Adrenal gland (tissue), 12 donors: ENCODE measurements around the gene HEBP1. TPM values are rescaled to one million over a fixed set of nuclear protein-coding genes. Genes with fewer than 3 reads are reported as not detected.

Source experiments
- DNase-seq, 7 donors: peaks; one replicate each; pipeline ENCODE4 v3.0.0-alpha.2; 2019 to 2020
- H3K27ac ChIP-seq, 5 donors: fragments of 200-600 bp; sonication (generic) in 4 of 5; 1 replicate in 3 of 5; 2 replicates in 2 of 5; pipeline versions ENCODE4 v1.5.1 to v1.8.0; 2016 to 2020; ENCODE audit warnings: mild to moderate bottlenecking in 1 of 5
- H3K27me3 ChIP-seq: fragments of 200-600 bp; 2 replicates; pipeline ENCODE4 v1.8.0; 2021
- H3K36me3 ChIP-seq, 2 donors: fragments of 200-600 bp; replicated peaks in 1 of 2; 1 replicate in 1 of 2; 2 replicates in 1 of 2; pipeline versions ENCODE4 v1.5.1 to v1.8.0; 2018 to 2022
- H3K4me1 ChIP-seq, 2 donors: fragments of 200-600 bp; replicated peaks in 1 of 2; 1 replicate in 1 of 2; 2 replicates in 1 of 2; pipeline versions ENCODE4 v1.5.1 to v1.8.0; 2018 to 2021
- H3K4me3 ChIP-seq, 4 donors: fragments of 200-600 bp; sonication (generic) in 3 of 4; one replicate each; pipeline ENCODE4 v1.5.1; 2016 to 2018
- H3K9me3 ChIP-seq, 3 donors: fragments of 200-600 bp; sonication (generic) in 1 of 3; replicated peaks in 1 of 3; 1 replicate in 2 of 3; 2 replicates in 1 of 3; pipeline versions ENCODE4 v1.5.1 to v1.8.0; 2016 to 2021
- CTCF ChIP-seq, 6 experiments: fragments of 450-650 bp in 4 of 6; fragments of 200-600 bp in 2 of 6; sonication (generic) in 1 of 6; IDR thresholded peaks; 1 replicate in 5 of 6; 2 replicates in 1 of 6; pipeline versions ENCODE4 v1.5.1 to v1.8.0; 2016 to 2021; ENCODE audit warnings: antibody characterized with exemption in 6 of 6, mild to moderate bottlenecking in 2 of 6, moderate library complexity in 1 of 6
- POLR2A ChIP-seq, 2 donors: fragments of 450-650 bp; IDR thresholded peaks; one replicate each; pipeline ENCODE4 v1.6.1; 2017; ENCODE audit warnings: antibody characterized with exemption in 2 of 2, mild to moderate bottlenecking in 2 of 2, moderate library complexity in 1 of 2
- WGBS, 4 donors: extraction: QIAGEN DNeasy Blood & Tissue Kit in 2 of 4; methylation state at CpG; one replicate each; pipeline versions ENCODE4 v1.1.5 to v1.1.7; 2013 to 2017; 5-methylcytosine and 5-hydroxymethylcytosine counted together
- intact Hi-C, 2 donors: fragments of 100-400 bp; cut with DNase I; formaldehyde crosslinking; loops; one replicate each; pipeline versions ENCODE4 v1.14.1 to v1.15.0; 2022 to 2023
- polyA plus RNA-seq, 3 donors: library from polyadenylated mRNA; stranded (reverse); fragments of 200-250 nt in 2 of 3; fragments of 350-450 nt in 1 of 3; fragmentation: Illumina TruSeq in 1 of 3; extraction: RNeasy Lipid Tissue Mini Kit (QIAGEN cat#74804) in 1 of 3; gene quantifications; one replicate each; pipeline ENCODE4 v1.2.3, GENCODE V29; 2013 to 2014
- total RNA-seq, 9 donors: library from RNA; depleted of rRNA in 4 of 9; stranded (reverse); fragments of >200 nt in 4 of 9; fragments of 120-200 nt in 1 of 9; fragmentation: NEBNext Ultra II Directional in 1 of 9; extraction: Animal tissue kit (Norgen Biotek cat#: 25700) in 1 of 9; gene quantifications; one replicate each; pipeline versions ENCODE4 v1.1.0 to v1.2.4, GENCODE V29; 2013 to 2023
- donor health status: healthy with polysubstance abuse.
- donor health status: Bipolar disorder and iron deficiency.
- donor health status: DM: yes; HTN: yes; CAD: no.
- donor health status: DM: no; HTN: no; CAD: no.
- donor health status: DM: no; HTN: no; CAD: no.
- donor health status: DM: yes; HTN: yes; CAD: no.

HEBP1 gene
- total and polyA plus RNA-seq, 12 donors: 34.3 to 165 (median 87.5) TPM

GRCh38 chr12:12958886-12959285, 41.2 kb downstream of the HEBP1 start:
- DNase-seq: no peak
- intact Hi-C loops: no loop called here
- no peaks in the 10 kb centered on the region for H3K27me3 ChIP-seq
- H3K4me3 ChIP-seq: no peak overlapping the region
- no peaks in the 10 kb centered on the region for H3K4me1 ChIP-seq
- WGBS, 4 donors: 76 to 79% (median 78%) methylated on average over 7 of the region's 7 CpGs
- no peaks in the 10 kb centered on the region for H3K36me3 ChIP-seq
- no peak overlapping the region for H3K27ac ChIP-seq
- H3K9me3 ChIP-seq: no peaks in the 10 kb centered on the region
- TF ChIP-seq POLR2A (IDR thresholded peaks at IDR 0.05) (no peak), CTCF (IDR thresholded peaks at IDR 0.05) (no peak)

GRCh38 chr12:12954878-12955625, 45.0 kb downstream of the HEBP1 start:
- TF ChIP-seq CTCF (IDR thresholded peaks at IDR 0.05) (no peak), POLR2A (IDR thresholded peaks at IDR 0.05) (no peak)
- no peaks in the 10 kb centered on the region for H3K9me3 ChIP-seq
- no peaks in the 10 kb centered on the region for H3K4me1 ChIP-seq
- no peak overlapping the region for H3K4me3 ChIP-seq
- no peaks in the 10 kb centered on the region for H3K27me3 ChIP-seq
- WGBS, 4 donors: 89 to 97% (median 92%) methylated on average over 5 to 6 of the region's 6 CpGs
- no peak overlapping the region for H3K27ac ChIP-seq
- DNase-seq: no peak
- H3K36me3 ChIP-seq: no peaks in the 10 kb centered on the region
- intact Hi-C loops: no loop called here

- H3K9me3 ChIP-seq: no peaks in the 10 kb centered on the region
- WGBS, 4 donors: 73 to 87% (median 83%) methylated on average over 4 of the region's 4 CpGs
- no peak for TF ChIP-seq CTCF (IDR thresholded peaks at IDR 0.05)
- TF ChIP-seq POLR2A (IDR thresholded peaks at IDR 0.05): no peak
- H3K27me3 ChIP-seq: no peaks in the 10 kb centered on the region
- H3K4me1 ChIP-seq: no peaks in the 10 kb centered on the region
- intact Hi-C loops: no loop called here
- DNase-seq: no peak
- H3K27ac ChIP-seq: no peak overlapping the region
- no peaks in the 10 kb centered on the region for H3K36me3 ChIP-seq
- no peak overlapping the region for H3K4me3 ChIP-seq
Observed at GRCh38 chr12:12954356-12954755, 45.7 kb downstream of the HEBP1 start.

GRCh38 chr12:12952036-12952435, 48.0 kb downstream of the HEBP1 start, which contains the start of gene GPRC5D:
TSS of gene GPRC5D (minus strand) at chr12:12952170. CDS start at chr12:12950384, 1,786 bp downstream.
- H3K4me3 ChIP-seq: no peak within 1 kb of the TSS
- intact Hi-C loops: no loop called here
- no peaks in the 10 kb centered on the region for H3K27me3 ChIP-seq
- H3K4me1 ChIP-seq: no peaks in the 10 kb centered on the region
- no peaks in the 10 kb centered on the region for H3K9me3 ChIP-seq
- H3K27ac ChIP-seq: no peak within 1 kb of the TSS
- H3K36me3 ChIP-seq: no peaks in the 10 kb centered on the region
- no peak for TF ChIP-seq POLR2A (IDR thresholded peaks at IDR 0.05)
- no peak for TF ChIP-seq CTCF (IDR thresholded peaks at IDR 0.05)
- WGBS, 4 donors: 95 to 97% (median 96%) methylated on average over 6 of the region's 6 CpGs
- no peak for DNase-seq
